HEK293 (cell line): ENCODE results near the gene EHMT1.
A peak's percentile ranks its signal among the peaks of the same experiment; 100 is the strongest.

Source experiments
- CTCF ChIA-PET: fragments of 350-600 bp; formaldehyde crosslinking; extraction: SDS; loops from one replicate; lab custom pipeline; 2021; ENCODE audit warnings: antibody characterized with exemption; lab: Yijun Ruan, JAX
- POLR2A ChIA-PET: fragments of 300-600 bp; formaldehyde crosslinking; extraction: SDS; loops from one replicate; lab custom pipeline; 2020; ENCODE audit warnings: antibody characterized with exemption, inconsistent platforms; lab: Yijun Ruan, JAX
- H3K27ac ChIP-seq: fragments of 200-500 bp; sonication (Bioruptor generic); 2 replicates; pipeline ENCODE4 v1.5.1; 2014; ENCODE audit warnings: low read depth, low read length, control low read depth, inconsistent platforms; ENCODE audit errors: extremely low read depth
- H3K36me3 ChIP-seq, 2 experiments: fragments of 200-500 bp in 1 of 2; sonication (Bioruptor generic) in 1 of 2; 1 replicate in 1 of 2; 2 replicates in 1 of 2; pipeline ENCODE4 v1.5.1; 2014 to 2017; ENCODE audit warnings: inconsistent platforms in 2 of 2, low read length in 2 of 2; ENCODE audit not compliant: control insufficient read depth in 2 of 2, insufficient read depth in 1 of 2
- H3K4me1 ChIP-seq: fragments of 200-500 bp; sonication (Bioruptor generic); 2 replicates; pipeline ENCODE4 v1.5.1; 2014; ENCODE audit warnings: mild to moderate bottlenecking, low read length, inconsistent platforms; ENCODE audit not compliant: control insufficient read depth, insufficient read depth
- H3K4me3 ChIP-seq: 2 replicates; pipeline ENCODE4 v1.5.1; 2011; ENCODE audit warnings: low read depth, mild to moderate bottlenecking, control low read depth, low read length, moderate library complexity
- H3K9me3 ChIP-seq: fragments of 200-500 bp; sonication (Bioruptor generic); 2 replicates; pipeline ENCODE4 v1.5.1; 2014; ENCODE audit warnings: low read depth, low read length, inconsistent platforms; ENCODE audit not compliant: control insufficient read depth, insufficient read depth
- GFI1B ChIP-seq: fragments of 450-650 bp; formaldehyde crosslinking; IDR thresholded peaks from 2 replicates; pipeline ENCODE4 v1.5.1; 2016; ENCODE audit warnings: missing biosample characterization, missing genetic modification characterization
- GLIS1 ChIP-seq: fragments of 450-650 bp; formaldehyde crosslinking; IDR thresholded peaks from 2 replicates; pipeline ENCODE4 v1.5.1; 2016; ENCODE audit warnings: missing biosample characterization, missing genetic modification characterization
- KLF9 ChIP-seq: fragments of 450-650 bp; formaldehyde crosslinking; IDR thresholded peaks from 2 replicates; pipeline ENCODE4 v1.5.1; 2016; ENCODE audit warnings: missing biosample characterization, missing genetic modification characterization, low read depth
- OVOL3 ChIP-seq: fragments of 450-650 bp; formaldehyde crosslinking; IDR thresholded peaks from 2 replicates; pipeline ENCODE4 v1.5.1; 2016; ENCODE audit warnings: missing biosample characterization, missing genetic modification characterization
- RBAK ChIP-seq: fragments of 450-650 bp; formaldehyde crosslinking; IDR thresholded peaks from 2 replicates; pipeline ENCODE4 v1.5.1; 2016; ENCODE audit warnings: missing biosample characterization, missing genetic modification characterization
- SCRT2 ChIP-seq: fragments of 450-650 bp; formaldehyde crosslinking; IDR thresholded peaks from 2 replicates; pipeline ENCODE4 v1.5.1; 2016; ENCODE audit warnings: missing biosample characterization, missing genetic modification characterization
- SP2 ChIP-seq: fragments of 450-650 bp; formaldehyde crosslinking; IDR thresholded peaks from 2 replicates; pipeline ENCODE4 v1.5.1; 2016; ENCODE audit warnings: missing biosample characterization, missing genetic modification characterization
- ZBTB1 ChIP-seq: fragments of 450-650 bp; formaldehyde crosslinking; IDR thresholded peaks from 2 replicates; pipeline ENCODE4 v1.5.1; 2016; ENCODE audit warnings: missing biosample characterization, missing genetic modification characterization
- ZBTB17 ChIP-seq: fragments of 450-650 bp; formaldehyde crosslinking; IDR thresholded peaks from 2 replicates; pipeline ENCODE4 v1.5.1; 2016; ENCODE audit warnings: missing biosample characterization, missing genetic modification characterization
- ZBTB20 ChIP-seq: fragments of 450-650 bp; formaldehyde crosslinking; IDR thresholded peaks from 2 replicates; pipeline ENCODE4 v1.5.1; 2016; ENCODE audit warnings: missing biosample characterization, missing genetic modification characterization
- ZBTB8A ChIP-seq: fragments of 450-650 bp; formaldehyde crosslinking; IDR thresholded peaks from 2 replicates; pipeline ENCODE4 v1.5.1; 2016; ENCODE audit warnings: missing biosample characterization, missing genetic modification characterization
- ZEB2 ChIP-seq: fragments of 450-650 bp; formaldehyde crosslinking; IDR thresholded peaks from 2 replicates; pipeline ENCODE4 v1.5.1; 2016; ENCODE audit warnings: missing biosample characterization, missing genetic modification characterization
- ZFHX2 ChIP-seq: fragments of 450-650 bp; formaldehyde crosslinking; conservative IDR thresholded peaks from 2 replicates; pipeline ENCODE4 v1.5.1; 2016; ENCODE audit warnings: missing biosample characterization, missing genetic modification characterization
- ZNF10 ChIP-seq: fragments of 450-650 bp; formaldehyde crosslinking; IDR thresholded peaks from 2 replicates; pipeline ENCODE4 v1.5.1; 2017; ENCODE audit warnings: missing biosample characterization, missing genetic modification characterization
- ZNF140 ChIP-seq: fragments of 450-650 bp; formaldehyde crosslinking; IDR thresholded peaks from 2 replicates; pipeline ENCODE4 v1.5.1; 2016; ENCODE audit warnings: missing biosample characterization, missing genetic modification characterization
- ZNF202 ChIP-seq: fragments of 450-650 bp; formaldehyde crosslinking; IDR thresholded peaks from 2 replicates; pipeline ENCODE4 v1.5.1; 2016; ENCODE audit warnings: missing biosample characterization, missing genetic modification characterization, borderline replicate concordance
- ZNF266 ChIP-seq: fragments of 450-650 bp; formaldehyde crosslinking; IDR thresholded peaks from 2 replicates; pipeline ENCODE4 v1.5.1; 2016; ENCODE audit warnings: missing biosample characterization, missing genetic modification characterization, low read depth
- ZNF350 ChIP-seq: fragments of 450-650 bp; formaldehyde crosslinking; IDR thresholded peaks from 2 replicates; pipeline ENCODE4 v1.5.0; 2017; ENCODE audit warnings: missing biosample characterization, mild to moderate bottlenecking, missing genetic modification characterization
- ZNF354C ChIP-seq: fragments of 450-650 bp; formaldehyde crosslinking; IDR thresholded peaks from 2 replicates; pipeline ENCODE4 v1.5.1; 2016; ENCODE audit warnings: missing biosample characterization, missing genetic modification characterization, low read depth, borderline replicate concordance
- ZNF366 ChIP-seq: fragments of 450-650 bp; formaldehyde crosslinking; conservative IDR thresholded peaks from 2 replicates; pipeline ENCODE4 v1.5.1; 2016; ENCODE audit warnings: missing biosample characterization, missing genetic modification characterization
- ZNF391 ChIP-seq: fragments of 450-650 bp; formaldehyde crosslinking; IDR thresholded peaks from 2 replicates; pipeline ENCODE4 v1.5.1; 2016; ENCODE audit warnings: low read depth, missing biosample characterization, missing genetic modification characterization, borderline replicate concordance
- ZNF548 ChIP-seq: fragments of 450-650 bp; formaldehyde crosslinking; IDR thresholded peaks from 2 replicates; pipeline ENCODE4 v1.5.1; 2016; ENCODE audit warnings: missing biosample characterization, missing genetic modification characterization
- ZNF549 ChIP-seq: fragments of 450-650 bp; IDR thresholded peaks from 2 replicates; pipeline ENCODE4 v1.5.1; 2018; ENCODE audit warnings: missing biosample characterization, missing genetic modification characterization, mild to moderate bottlenecking, inconsistent platforms, moderate library complexity
- ZNF560 ChIP-seq: fragments of 450-650 bp; formaldehyde crosslinking; IDR thresholded peaks from 2 replicates; pipeline ENCODE4 v1.5.1; 2017; ENCODE audit warnings: missing biosample characterization, missing genetic modification characterization, borderline replicate concordance
- ZNF837 ChIP-seq: fragments of 450-650 bp; formaldehyde crosslinking; IDR thresholded peaks from 2 replicates; pipeline ENCODE4 v1.5.1; 2016; ENCODE audit warnings: missing biosample characterization, missing genetic modification characterization
- ZXDB ChIP-seq: fragments of 450-650 bp; formaldehyde crosslinking; IDR thresholded peaks from 2 replicates; pipeline ENCODE4 v1.5.1; 2016; ENCODE audit warnings: missing biosample characterization, missing genetic modification characterization
- TF ChIP-seq, protein P1 (sequence below): fragments of 450-650 bp; formaldehyde crosslinking; IDR thresholded peaks from 2 replicates; pipeline ENCODE4 v1.5.1; 2016; ENCODE audit warnings: missing biosample characterization, missing genetic modification characterization
- TF ChIP-seq, protein P2 (sequence below): fragments of 450-650 bp; formaldehyde crosslinking; IDR thresholded peaks from 2 replicates; pipeline ENCODE4 v1.5.1; 2016; ENCODE audit warnings: missing biosample characterization, missing genetic modification characterization

EHMT1 gene

DNA sequence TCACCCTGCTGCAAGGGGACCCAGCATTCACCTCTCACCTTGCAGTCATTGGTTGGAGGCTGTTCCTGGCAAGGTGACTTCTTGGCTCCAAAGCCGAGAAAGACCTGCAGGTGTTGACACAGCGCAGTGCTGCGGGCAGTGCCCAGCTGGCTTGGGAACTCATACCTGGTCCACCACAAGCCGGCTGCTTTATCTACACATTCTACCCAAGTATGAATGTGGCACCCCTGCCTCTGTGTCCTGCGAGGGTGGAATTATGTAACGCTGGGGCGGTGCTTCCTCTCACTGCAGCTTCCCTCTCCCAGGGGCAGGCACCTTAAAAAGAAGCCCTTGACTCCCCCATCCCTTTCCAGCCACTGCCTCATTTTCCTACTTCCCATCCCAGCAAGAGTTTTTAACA is 26.0 kb upstream of the EHMT1 start:
- Histone ChIP-seq H3K27ac (no peak overlapping the region), H3K4me1 (peaks cover 2% of the 10 kb centered on the region; the same call in 1 of the 2 replicates), H3K36me3 (peaks cover 4 to 16% of the 10 kb centered on the region in 2 experiments; a peak in 2 of 3 replicates), H3K4me3 (no peak overlapping the region), H3K9me3 (no peaks in the 10 kb centered on the region)
- POLR2A ChIA-PET, result interaction anchor here (1.0 to 3.0 kb wide), 3 partner anchors 10 to 19 kb away, joined by 4 to 43 read pairs (median 7); partner anchors contain the start of gene ARRDC1
- TF ChIP-seq ZFHX2 (tag by site-specific recombination), result 0 out of 2 replicates have a peak, but pooled peaks have one; percentile 8
- no peak for TF ChIP-seq ZNF350
- peak; percentile 75 for TF ChIP-seq ZBTB20 (tag by site-specific recombination)
- CTCF ChIA-PET, result interaction anchor here (0.6 to 2.0 kb wide), 4 partner anchors 13 to 151 kb away, joined by 3 to 9 read pairs (median 3); partner anchors contain the start of gene NSMF

DNA sequence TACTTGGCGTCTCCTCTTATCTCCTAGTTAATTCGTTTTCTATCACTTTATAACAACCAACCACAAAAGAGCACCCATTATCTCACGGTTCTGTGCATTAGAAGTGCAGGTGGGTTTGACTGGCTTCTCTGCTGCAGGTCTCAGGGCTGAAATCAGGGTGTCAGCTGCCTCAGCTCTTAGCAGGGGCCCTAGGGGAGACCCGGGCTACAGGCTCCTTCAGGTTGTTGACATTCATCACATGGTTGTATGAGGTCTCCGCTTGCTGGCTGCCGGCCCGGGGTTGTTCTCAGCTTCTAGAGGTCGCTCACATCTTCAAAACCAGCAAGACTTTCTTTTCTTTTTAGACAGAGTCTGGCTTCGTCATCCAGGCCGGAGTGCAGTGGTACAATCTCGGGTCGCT is 25.6 kb upstream of the EHMT1 start:
- Histone ChIP-seq H3K9me3 (no peaks in the 10 kb centered on the region), H3K36me3 (peaks cover under 1 to 12% of the 10 kb centered on the region in 2 experiments; a peak in 2 of 3 replicates), H3K4me1 (peaks cover 2% of the 10 kb centered on the region; the same call in 1 of the 2 replicates), H3K27ac (no peak overlapping the region), H3K4me3 (no peak overlapping the region)
- ChIA-PET CTCF (interaction anchor here (0.6 to 0.8 kb wide), 3 partner anchors 14 to 151 kb away, joined by 3 read pairs; partner anchors contain the start of gene NSMF), POLR2A (interaction anchor here (1.0 to 3.0 kb wide), 4 partner anchors 10 to 19 kb away, joined by 3 to 43 read pairs (median 6); partner anchors contain the start of gene ARRDC1)
- peak; percentile 46; the same call in 1 of the 2 replicates for TF ChIP-seq GLIS1 (tag by site-specific recombination)
- TF ChIP-seq ZNF10 (tag by site-specific recombination), result no peak
- TF ChIP-seq ZNF266 (tag by site-specific recombination), result no peak
- TF ChIP-seq ZNF391 (tag by site-specific recombination), result no peak
- TF ChIP-seq ZNF202 (tag by site-specific recombination), result no peak
- TF ChIP-seq RBAK, result no peak
- TF ChIP-seq ZXDB (tag by site-specific recombination), result peak; percentile 57
- no peak for TF ChIP-seq OVOL3
- TF ChIP-seq ZBTB20 (tag by site-specific recombination), result 0 out of 2 replicates have a peak, but pooled peaks have one; percentile 29
- TF ChIP-seq ZNF837 (tag by site-specific recombination), result no peak
- no peak for TF ChIP-seq GFI1B (tag by site-specific recombination)
- no peak for TF ChIP-seq ZBTB17
- TF ChIP-seq, protein P1, sequence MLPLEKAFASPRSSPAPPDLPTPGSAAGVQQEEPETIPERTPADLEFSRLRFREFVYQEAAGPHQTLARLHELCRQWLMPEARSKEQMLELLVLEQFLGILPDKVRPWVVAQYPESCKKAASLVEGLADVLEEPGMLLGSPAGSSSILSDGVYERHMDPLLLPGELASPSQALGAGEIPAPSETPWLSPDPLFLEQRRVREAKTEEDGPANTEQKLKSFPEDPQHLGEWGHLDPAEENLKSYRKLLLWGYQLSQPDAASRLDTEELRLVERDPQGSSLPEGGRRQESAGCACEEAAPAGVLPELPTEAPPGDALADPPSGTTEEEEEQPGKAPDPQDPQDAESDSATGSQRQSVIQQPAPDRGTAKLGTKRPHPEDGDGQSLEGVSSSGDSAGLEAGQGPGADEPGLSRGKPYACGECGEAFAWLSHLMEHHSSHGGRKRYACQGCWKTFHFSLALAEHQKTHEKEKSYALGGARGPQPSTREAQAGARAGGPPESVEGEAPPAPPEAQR (tag by site-specific recombination), result no peak
- no peak for TF ChIP-seq ZBTB1 (tag by site-specific recombination)
- peak; percentile 72 for TF ChIP-seq SCRT2 (tag by site-specific recombination)
- TF ChIP-seq ZNF140 (tag by site-specific recombination), result no peak
- TF ChIP-seq, protein P2, sequence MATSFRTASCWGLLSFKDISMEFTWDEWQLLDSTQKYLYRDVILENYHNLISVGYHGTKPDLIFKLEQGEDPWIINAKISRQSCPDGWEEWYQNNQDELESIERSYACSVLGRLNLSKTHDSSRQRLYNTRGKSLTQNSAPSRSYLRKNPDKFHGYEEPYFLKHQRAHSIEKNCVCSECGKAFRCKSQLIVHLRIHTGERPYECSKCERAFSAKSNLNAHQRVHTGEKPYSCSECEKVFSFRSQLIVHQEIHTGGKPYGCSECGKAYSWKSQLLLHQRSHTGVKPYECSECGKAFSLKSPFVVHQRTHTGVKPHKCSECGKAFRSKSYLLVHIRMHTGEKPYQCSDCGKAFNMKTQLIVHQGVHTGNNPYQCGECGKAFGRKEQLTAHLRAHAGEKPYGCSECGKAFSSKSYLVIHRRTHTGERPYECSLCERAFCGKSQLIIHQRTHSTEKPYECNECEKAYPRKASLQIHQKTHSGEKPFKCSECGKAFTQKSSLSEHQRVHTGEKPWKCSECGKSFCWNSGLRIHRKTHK (tag by site-specific recombination), result no peak
- no peak for TF ChIP-seq ZEB2 (tag by site-specific recombination)
- no peak for TF ChIP-seq ZNF549 (tag by site-specific recombination)
- no peak for TF ChIP-seq ZNF366
- peak; percentile 34; the same call in 1 of the 2 replicates for TF ChIP-seq ZBTB8A (tag by site-specific recombination)
- TF ChIP-seq ZNF560 (tag by site-specific recombination), result no peak
- TF ChIP-seq SP2 (tag by site-specific recombination), result no peak
- no peak for TF ChIP-seq ZNF354C (tag by site-specific recombination)
- no peak for TF ChIP-seq ZNF548 (tag by site-specific recombination)
- TF ChIP-seq KLF9 (tag by site-specific recombination), result no peak
